Measurements from ENCODE around the gene DDX49.

GRCh38 chr19:18871543-18871942, 48.0 kb upstream of the DDX49 start:
- TF ChIP-seq EZH2 (IDR thresholded peaks at IDR 0.05; ENCODE audit: insufficient read depth, poor library complexity, severe bottlenecking) = no peak
- no peak for TF ChIP-seq EZH2phosphoT487 (IDR thresholded peaks at IDR 0.05; ENCODE audit: insufficient read depth, low read depth)

All from GM23248 (cell line).